ENCODE data around the gene FILIP1L.
A peak's percentile ranks its signal among the peaks of the same experiment; 100 is the strongest.

The FILIP1L gene

DNA sequence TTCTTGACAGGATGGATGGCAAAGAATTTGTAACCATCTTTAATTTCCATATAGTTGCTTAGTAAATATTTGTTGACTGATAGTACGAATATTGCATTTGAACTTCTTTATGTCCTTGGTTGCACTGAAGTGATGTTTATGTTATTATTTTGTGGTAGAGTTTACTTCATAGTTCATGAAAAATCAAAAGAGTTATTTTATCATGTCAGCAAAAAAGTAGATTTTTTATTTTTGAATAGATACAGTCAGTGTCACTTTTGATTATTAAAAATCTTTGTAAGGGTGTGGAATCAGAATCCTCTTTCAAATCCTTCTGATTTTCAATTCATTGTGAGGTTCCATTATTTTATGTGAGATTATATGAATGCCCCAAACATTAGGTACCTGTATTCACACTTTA lies 35.0 kb downstream of the FILIP1L start:
- Histone ChIP-seq H3K36me3 (ENCODE audit: insufficient read depth, low read length) (no peaks in the 10 kb centered on the region), H2AFZ (ENCODE audit: low read length) (no peak overlapping the region), H3K9me3 (ENCODE audit: insufficient read depth, low read depth, low read length) (no peaks in the 10 kb centered on the region), H3K27me3 (ENCODE audit: insufficient read depth, low read length, poor library complexity, severe bottlenecking) (no peaks in the 10 kb centered on the region), H3K9ac (ENCODE audit: low read depth, low read length, poor library complexity, severe bottlenecking) (no peak overlapping the region), H3K4me3 (ENCODE audit: low read length, poor library complexity, severe bottlenecking) (no peak overlapping the region), H3K9me2 (replicated peaks; ENCODE audit: low read depth, low read length) (no peaks in the 10 kb centered on the region; the same call in 1 of the 2 replicates), H3K79me2 (ENCODE audit: insufficient read depth, low read length) (no peaks in the 10 kb centered on the region), H4K20me1 (ENCODE audit: insufficient read depth, low read length, poor library complexity, severe bottlenecking) (no peaks in the 10 kb centered on the region), H3K4me2 (ENCODE audit: low read depth, low read length, poor library complexity, severe bottlenecking) (no peak overlapping the region), H3F3A (ENCODE audit: low read depth) (no peaks in the 10 kb centered on the region), H3K4me1 (ENCODE audit: insufficient read depth, low read length, poor library complexity, severe bottlenecking) (peaks cover 23% of the 10 kb centered on the region)
- TF ChIP-seq, protein P1, sequence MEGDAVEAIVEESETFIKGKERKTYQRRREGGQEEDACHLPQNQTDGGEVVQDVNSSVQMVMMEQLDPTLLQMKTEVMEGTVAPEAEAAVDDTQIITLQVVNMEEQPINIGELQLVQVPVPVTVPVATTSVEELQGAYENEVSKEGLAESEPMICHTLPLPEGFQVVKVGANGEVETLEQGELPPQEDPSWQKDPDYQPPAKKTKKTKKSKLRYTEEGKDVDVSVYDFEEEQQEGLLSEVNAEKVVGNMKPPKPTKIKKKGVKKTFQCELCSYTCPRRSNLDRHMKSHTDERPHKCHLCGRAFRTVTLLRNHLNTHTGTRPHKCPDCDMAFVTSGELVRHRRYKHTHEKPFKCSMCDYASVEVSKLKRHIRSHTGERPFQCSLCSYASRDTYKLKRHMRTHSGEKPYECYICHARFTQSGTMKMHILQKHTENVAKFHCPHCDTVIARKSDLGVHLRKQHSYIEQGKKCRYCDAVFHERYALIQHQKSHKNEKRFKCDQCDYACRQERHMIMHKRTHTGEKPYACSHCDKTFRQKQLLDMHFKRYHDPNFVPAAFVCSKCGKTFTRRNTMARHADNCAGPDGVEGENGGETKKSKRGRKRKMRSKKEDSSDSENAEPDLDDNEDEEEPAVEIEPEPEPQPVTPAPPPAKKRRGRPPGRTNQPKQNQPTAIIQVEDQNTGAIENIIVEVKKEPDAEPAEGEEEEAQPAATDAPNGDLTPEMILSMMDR (conservative IDR thresholded peaks at IDR 0.05; ENCODE audit: low read length) = no peak
- no peak for TF ChIP-seq EZH2phosphoT487 (IDR thresholded peaks at IDR 0.05; ENCODE audit: borderline replicate concordance)

DNA sequence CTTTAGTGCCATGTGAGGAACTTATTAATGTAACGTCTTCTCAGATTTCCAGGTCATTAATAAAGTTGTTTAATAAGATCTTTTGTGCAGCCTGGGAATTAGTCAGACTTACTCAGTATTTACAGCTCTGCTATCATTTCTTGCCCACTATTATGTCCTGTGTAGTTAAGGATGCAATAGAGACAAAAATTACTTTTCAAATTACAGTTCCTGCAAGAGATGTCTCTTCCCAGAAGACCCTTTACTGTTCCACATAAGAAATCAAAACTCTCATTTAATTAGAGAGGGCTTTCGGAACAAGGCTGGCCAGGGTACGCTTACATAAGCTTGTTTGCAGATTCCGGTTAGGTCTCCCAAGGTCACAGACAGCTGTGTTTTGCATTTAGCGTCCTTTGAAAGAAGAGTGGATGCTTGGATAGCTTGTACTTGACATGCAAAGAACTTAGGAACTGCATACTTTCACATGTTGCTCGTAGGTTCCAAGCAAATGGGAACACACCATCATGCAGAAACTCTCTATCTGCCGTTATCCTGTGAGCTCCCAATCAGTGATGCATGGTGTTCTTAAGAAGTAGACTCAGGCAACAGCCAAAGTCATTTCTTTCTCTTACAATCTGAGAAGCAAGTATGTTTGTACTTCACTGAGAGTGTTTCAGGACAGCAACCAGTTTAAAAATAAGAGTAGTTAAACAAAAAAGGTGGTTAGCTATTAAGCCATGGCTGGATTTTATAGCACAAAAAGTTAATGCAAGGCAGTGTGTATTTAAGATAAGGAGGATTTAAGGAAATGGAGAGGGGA lies 37.4 kb downstream of the FILIP1L start:
- H3K4me2 ChIP-seq (ENCODE audit: low read depth, low read length, poor library complexity, severe bottlenecking) = no peak overlapping the region
- H3K79me2 ChIP-seq (ENCODE audit: insufficient read depth, low read length) = no peaks in the 10 kb centered on the region
- no peaks in the 10 kb centered on the region for H4K20me1 ChIP-seq (ENCODE audit: insufficient read depth, low read length, poor library complexity, severe bottlenecking)
- H3K27me3 ChIP-seq (ENCODE audit: insufficient read depth, low read length, poor library complexity, severe bottlenecking) = no peaks in the 10 kb centered on the region
- TF ChIP-seq EZH2phosphoT487 (IDR thresholded peaks at IDR 0.05; ENCODE audit: borderline replicate concordance) = no peak
- TF ChIP-seq, protein P1 (conservative IDR thresholded peaks at IDR 0.05; ENCODE audit: low read length) = no peak
- H3K9ac ChIP-seq (ENCODE audit: low read depth, low read length, poor library complexity, severe bottlenecking) = no peak overlapping the region
- no peak overlapping the region for H3K4me3 ChIP-seq (ENCODE audit: low read length, poor library complexity, severe bottlenecking)
- H3K36me3 ChIP-seq (ENCODE audit: insufficient read depth, low read length) = no peaks in the 10 kb centered on the region
- H3F3A ChIP-seq (ENCODE audit: low read depth) = peaks cover 7% of the 10 kb centered on the region; the same call in 1 of the 2 replicates
- H3K9me2 ChIP-seq (replicated peaks; ENCODE audit: low read depth, low read length) = no peaks in the 10 kb centered on the region; the same call in 1 of the 2 replicates
- H3K4me1 ChIP-seq (ENCODE audit: insufficient read depth, low read length, poor library complexity, severe bottlenecking) = peaks cover 43% of the 10 kb centered on the region
- no peaks in the 10 kb centered on the region for H3K9me3 ChIP-seq (ENCODE audit: insufficient read depth, low read depth, low read length)
- H2AFZ ChIP-seq (ENCODE audit: low read length) = no peak overlapping the region

DNA sequence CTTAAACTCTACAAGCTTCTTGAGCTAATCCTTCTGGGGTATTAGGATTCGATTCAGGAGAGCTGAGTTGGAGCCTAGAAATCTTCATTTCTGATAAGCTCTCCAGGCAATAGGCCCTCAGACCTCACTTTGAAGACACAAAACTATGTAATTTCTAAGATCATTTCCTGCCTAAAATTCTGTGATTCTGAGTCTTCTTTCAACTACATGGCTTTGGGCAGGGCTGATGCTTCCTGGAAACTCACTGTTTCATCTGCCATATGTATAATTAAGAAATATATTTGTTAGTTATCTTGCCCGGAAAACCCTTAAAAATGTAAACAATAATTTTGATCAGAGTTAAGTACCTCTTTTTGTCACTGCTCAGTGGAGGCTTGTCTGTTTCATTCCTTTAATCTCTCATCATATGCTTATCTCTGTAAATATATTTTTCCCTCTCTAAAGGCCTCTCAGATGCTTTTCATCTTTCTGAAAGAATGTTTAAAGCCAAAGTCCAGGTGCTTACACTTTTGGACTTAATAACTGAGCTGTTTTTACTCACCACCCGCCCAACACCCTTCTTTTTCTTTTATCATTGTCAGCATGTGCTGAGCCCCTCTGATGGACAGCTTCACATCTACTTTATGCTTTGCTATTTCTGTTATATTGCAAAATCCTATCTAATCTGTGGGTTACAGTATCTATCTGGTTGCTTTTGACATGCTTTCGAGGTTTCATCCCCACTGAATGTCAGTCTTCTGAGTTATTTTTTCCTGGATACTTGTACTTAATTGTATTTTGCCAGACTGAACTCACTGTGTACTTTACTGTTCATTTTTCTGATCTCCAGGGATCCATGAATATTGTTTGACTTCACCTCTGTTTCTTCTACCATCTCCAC lies 38.2 kb downstream of the FILIP1L start:
- H3K9me3 ChIP-seq (ENCODE audit: insufficient read depth, low read depth, low read length) = no peaks in the 10 kb centered on the region
- H3F3A ChIP-seq (ENCODE audit: low read depth) = peaks cover 7% of the 10 kb centered on the region; the same call in 1 of the 2 replicates
- no peaks in the 10 kb centered on the region for H3K36me3 ChIP-seq (ENCODE audit: insufficient read depth, low read length)
- no peak overlapping the region for H3K4me3 ChIP-seq (ENCODE audit: low read length, poor library complexity, severe bottlenecking)
- no peaks in the 10 kb centered on the region for H3K79me2 ChIP-seq (ENCODE audit: insufficient read depth, low read length)
- peak overlapping the region; percentile 6 for H3K4me2 ChIP-seq (ENCODE audit: low read depth, low read length, poor library complexity, severe bottlenecking)
- no peaks in the 10 kb centered on the region for H3K27me3 ChIP-seq (ENCODE audit: insufficient read depth, low read length, poor library complexity, severe bottlenecking)
- H3K9me2 ChIP-seq (replicated peaks; ENCODE audit: low read depth, low read length) = no peaks in the 10 kb centered on the region; the same call in 1 of the 2 replicates
- H3K4me1 ChIP-seq (ENCODE audit: insufficient read depth, low read length, poor library complexity, severe bottlenecking) = peaks cover 51% of the 10 kb centered on the region
- no peaks in the 10 kb centered on the region for H4K20me1 ChIP-seq (ENCODE audit: insufficient read depth, low read length, poor library complexity, severe bottlenecking)
- no peak overlapping the region for H2AFZ ChIP-seq (ENCODE audit: low read length)
- H3K9ac ChIP-seq (ENCODE audit: low read depth, low read length, poor library complexity, severe bottlenecking) = no peak overlapping the region
- TF ChIP-seq EZH2phosphoT487 (IDR thresholded peaks at IDR 0.05; ENCODE audit: borderline replicate concordance) = no peak
- TF ChIP-seq, protein P1 (conservative IDR thresholded peaks at IDR 0.05; ENCODE audit: low read length) = no peak

Data from Loucy (cell line).